Smooth muscle cell (in vitro differentiated cells): ENCODE measurements around the gene MEGF11. TPM values are rescaled to one million over a fixed set of nuclear protein-coding genes. Genes with fewer than 3 reads are reported as not detected.

ENCODE experiments used
- DNase-seq: peaks from one replicate; lab custom pipeline; 2025; ENCODE audit not compliant: unreplicated experiment; lab: John Stamatoyannopoulos, UW
- H2AFZ ChIP-seq: fragments of 200-600 bp; sonication (generic); 2 replicates; pipeline ENCODE4 v1.6.0; 2016; ENCODE audit warnings: antibody characterized with exemption, low read depth, mild to moderate bottlenecking
- H3F3A ChIP-seq: fragments of 200-600 bp; sonication (generic); 2 replicates; pipeline ENCODE4 v1.6.0; 2017; ENCODE audit warnings: antibody characterized with exemption, low read depth
- H3K27ac ChIP-seq: fragments of 200-600 bp; sonication (generic); 2 replicates; pipeline ENCODE4 v1.5.1; 2016; ENCODE audit warnings: low read depth, mild to moderate bottlenecking
- H3K27me3 ChIP-seq: fragments of 200-600 bp; sonication (generic); 2 replicates; pipeline ENCODE4 v1.6.1; 2016; ENCODE audit warnings: low read depth, mild to moderate bottlenecking
- H3K36me3 ChIP-seq: fragments of 200-600 bp; sonication (generic); 2 replicates; pipeline ENCODE4 v1.5.1; 2016; ENCODE audit warnings: low read depth
- H3K4me1 ChIP-seq: fragments of 200-600 bp; sonication (generic); 2 replicates; pipeline ENCODE4 v1.5.1; 2016; ENCODE audit warnings: low read depth
- H3K4me2 ChIP-seq: fragments of 200-600 bp; sonication (generic); 2 replicates; pipeline ENCODE4 v1.6.0; 2016; ENCODE audit warnings: mild to moderate bottlenecking
- H3K4me3 ChIP-seq: fragments of 200-600 bp; sonication (generic); 2 replicates; pipeline ENCODE4 v1.5.1; 2016; ENCODE audit warnings: mild to moderate bottlenecking
- H3K79me2 ChIP-seq: fragments of 200-600 bp; sonication (generic); 2 replicates; pipeline ENCODE4 v1.6.0; 2016; ENCODE audit warnings: low read depth, mild to moderate bottlenecking
- H3K9ac ChIP-seq: fragments of 200-600 bp; sonication (generic); 2 replicates; pipeline ENCODE4 v1.6.0; 2016; ENCODE audit warnings: low read depth
- H3K9me3 ChIP-seq: fragments of 200-600 bp; sonication (generic); replicated peaks from 2 replicates; pipeline ENCODE4 v1.5.1; 2016; ENCODE audit warnings: low read depth
- H4K20me1 ChIP-seq: fragments of 200-600 bp; sonication (generic); 2 replicates; pipeline ENCODE4 v1.6.0; 2016; ENCODE audit warnings: low read depth
- WGBS: methylation state at CpG from one replicate; pipeline ENCODE4 v1.1.7; 2016; ENCODE audit warnings: low lambda C conversion rate; 5-methylcytosine and 5-hydroxymethylcytosine counted together
- polyA plus RNA-seq: library from polyadenylated mRNA; unstranded; fragments of >200 nt; fragmentation: Nextera tagmentation; extraction: Ambion mirVana; gene quantifications from 2 replicates; pipeline ENCODE4 v1.2.1, GENCODE V29; 2016
- total RNA-seq: library from RNA; depleted of rRNA; stranded (reverse); fragments of >200 nt; gene quantifications from 2 replicates; pipeline ENCODE4 v1.2.3, GENCODE V29; 2014
- TF ChIP-seq, protein P1 (sequence below): fragments of 200-600 bp; sonication (generic); IDR thresholded peaks from 2 replicates; pipeline ENCODE4 v1.5.1; 2017; ENCODE audit warnings: borderline replicate concordance, mild to moderate bottlenecking, antibody characterized with exemption; ENCODE audit not compliant: insufficient read depth, poor library complexity, severe bottlenecking

The MEGF11 gene
- total and polyA plus RNA-seq, 2 experiments from 2014 or later = 0.08 TPM; not detected in 1

DNA sequence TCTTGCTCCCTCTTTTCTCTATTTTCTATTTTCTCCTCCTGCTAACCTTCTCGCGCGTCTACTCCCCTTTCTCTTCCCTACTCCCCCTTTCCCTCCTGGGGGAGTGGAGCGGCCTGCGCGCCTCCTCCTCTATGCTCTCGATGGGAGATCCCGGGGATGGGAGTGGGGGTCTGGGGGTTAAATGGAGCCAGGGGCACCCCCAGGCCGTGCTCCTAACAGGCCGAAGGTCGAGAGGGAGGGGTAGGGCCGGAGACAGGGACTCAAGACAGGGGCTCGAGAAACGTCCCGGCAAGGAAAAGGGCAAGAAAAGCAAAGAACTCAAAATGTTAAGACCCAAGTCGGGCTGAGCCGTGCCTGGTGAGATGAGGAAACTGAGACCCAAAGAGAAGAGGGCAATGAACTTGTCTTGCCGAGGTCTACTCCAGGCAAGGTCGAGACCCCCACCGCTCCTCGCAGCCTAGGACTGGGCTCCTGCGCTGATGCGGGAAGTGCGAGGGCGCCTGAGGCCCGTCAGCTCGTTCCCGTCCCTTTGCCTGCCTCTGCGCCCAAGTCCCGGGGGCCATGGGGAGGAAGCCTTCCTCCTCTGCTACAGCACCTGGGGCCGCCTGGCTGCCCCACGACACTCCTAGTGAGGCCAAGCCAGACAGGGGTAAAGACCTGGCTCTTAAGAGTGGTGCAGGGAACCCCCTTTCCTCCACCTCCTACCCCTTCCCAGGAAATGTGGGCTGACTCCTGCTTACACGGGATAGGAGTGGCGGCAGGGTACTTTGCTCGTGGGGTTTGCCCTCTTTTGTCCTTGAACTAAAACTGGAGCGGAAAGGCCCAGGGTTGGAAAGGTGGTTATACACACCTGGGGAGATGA, 770 bp upstream of the MEGF11 start:
- no peak overlapping the region for H3K27ac ChIP-seq
- H2AFZ ChIP-seq = peak overlapping the region; percentile 86
- H3K4me2 ChIP-seq = peak overlapping the region; percentile 98
- DNase-seq = no peak
- no peak overlapping the region for H3K9ac ChIP-seq
- WGBS = 3% methylated on average over 35 of the region's 36 CpGs
- no peaks in the 10 kb centered on the region for H3K36me3 ChIP-seq
- peaks cover 7% of the 10 kb centered on the region for H4K20me1 ChIP-seq
- no peaks in the 10 kb centered on the region for H3K79me2 ChIP-seq
- TF ChIP-seq, protein P1, sequence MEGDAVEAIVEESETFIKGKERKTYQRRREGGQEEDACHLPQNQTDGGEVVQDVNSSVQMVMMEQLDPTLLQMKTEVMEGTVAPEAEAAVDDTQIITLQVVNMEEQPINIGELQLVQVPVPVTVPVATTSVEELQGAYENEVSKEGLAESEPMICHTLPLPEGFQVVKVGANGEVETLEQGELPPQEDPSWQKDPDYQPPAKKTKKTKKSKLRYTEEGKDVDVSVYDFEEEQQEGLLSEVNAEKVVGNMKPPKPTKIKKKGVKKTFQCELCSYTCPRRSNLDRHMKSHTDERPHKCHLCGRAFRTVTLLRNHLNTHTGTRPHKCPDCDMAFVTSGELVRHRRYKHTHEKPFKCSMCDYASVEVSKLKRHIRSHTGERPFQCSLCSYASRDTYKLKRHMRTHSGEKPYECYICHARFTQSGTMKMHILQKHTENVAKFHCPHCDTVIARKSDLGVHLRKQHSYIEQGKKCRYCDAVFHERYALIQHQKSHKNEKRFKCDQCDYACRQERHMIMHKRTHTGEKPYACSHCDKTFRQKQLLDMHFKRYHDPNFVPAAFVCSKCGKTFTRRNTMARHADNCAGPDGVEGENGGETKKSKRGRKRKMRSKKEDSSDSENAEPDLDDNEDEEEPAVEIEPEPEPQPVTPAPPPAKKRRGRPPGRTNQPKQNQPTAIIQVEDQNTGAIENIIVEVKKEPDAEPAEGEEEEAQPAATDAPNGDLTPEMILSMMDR = no peak
- peak overlapping the region; percentile 57 for H3K4me3 ChIP-seq
- peaks cover 18% of the 10 kb centered on the region for H3K4me1 ChIP-seq
- H3K27me3 ChIP-seq = peaks cover 94% of the 10 kb centered on the region
- no peaks in the 10 kb centered on the region for H3F3A ChIP-seq
- H3K9me3 ChIP-seq = no peaks in the 10 kb centered on the region

DNA sequence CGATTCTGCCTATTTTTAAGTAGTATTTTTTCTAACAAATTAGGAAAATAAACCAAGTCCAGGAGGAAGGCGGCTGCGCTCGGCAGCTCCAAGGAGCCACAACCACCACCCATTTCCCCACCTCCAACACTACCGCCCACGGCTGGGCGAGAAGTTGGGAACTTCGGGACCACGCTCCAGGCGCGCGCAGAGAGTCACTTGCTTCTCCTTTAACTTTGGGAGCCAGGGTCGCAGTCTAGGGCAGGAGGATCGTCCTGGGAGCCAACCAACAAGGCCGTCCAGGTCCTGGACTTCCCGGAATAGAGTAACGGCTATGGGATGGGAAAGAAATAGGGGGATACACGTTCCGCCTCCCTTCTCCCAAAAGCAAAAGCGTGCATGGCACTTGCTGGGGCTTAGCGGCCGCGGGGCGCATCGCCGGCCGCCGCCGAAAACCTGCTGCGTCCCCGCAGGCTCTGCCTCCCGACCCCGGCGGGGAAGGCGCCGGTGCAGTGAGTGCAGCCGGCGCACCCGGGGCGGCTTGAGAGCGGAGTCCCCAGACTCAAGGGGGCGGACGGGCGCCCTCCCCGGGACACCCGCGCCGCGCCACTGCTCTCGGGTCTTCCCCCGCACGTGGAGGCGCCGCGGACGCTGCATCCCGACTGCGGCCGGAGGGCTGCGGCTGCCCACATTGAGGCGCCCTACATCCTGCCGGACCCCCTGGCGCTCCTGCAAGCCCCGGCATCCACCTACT, 699 bp downstream of the MEGF11 start:
- peak overlapping the region; percentile 98 for H3K4me2 ChIP-seq
- no peaks in the 10 kb centered on the region for H3K9me3 ChIP-seq
- no peak overlapping the region for H3K9ac ChIP-seq
- no peaks in the 10 kb centered on the region for H3F3A ChIP-seq
- WGBS = 1% methylated on average over 56 of the region's 64 CpGs
- H4K20me1 ChIP-seq = peaks cover 7% of the 10 kb centered on the region
- DNase-seq = no peak
- peaks cover 100% of the 10 kb centered on the region for H3K27me3 ChIP-seq
- H3K4me3 ChIP-seq = peak overlapping the region; percentile 57
- H2AFZ ChIP-seq = peak overlapping the region; percentile 75
- H3K4me1 ChIP-seq = peaks cover 18% of the 10 kb centered on the region
- H3K27ac ChIP-seq = no peak overlapping the region
- H3K79me2 ChIP-seq = no peaks in the 10 kb centered on the region
- TF ChIP-seq, protein P1 = no peak
- no peaks in the 10 kb centered on the region for H3K36me3 ChIP-seq

DNA sequence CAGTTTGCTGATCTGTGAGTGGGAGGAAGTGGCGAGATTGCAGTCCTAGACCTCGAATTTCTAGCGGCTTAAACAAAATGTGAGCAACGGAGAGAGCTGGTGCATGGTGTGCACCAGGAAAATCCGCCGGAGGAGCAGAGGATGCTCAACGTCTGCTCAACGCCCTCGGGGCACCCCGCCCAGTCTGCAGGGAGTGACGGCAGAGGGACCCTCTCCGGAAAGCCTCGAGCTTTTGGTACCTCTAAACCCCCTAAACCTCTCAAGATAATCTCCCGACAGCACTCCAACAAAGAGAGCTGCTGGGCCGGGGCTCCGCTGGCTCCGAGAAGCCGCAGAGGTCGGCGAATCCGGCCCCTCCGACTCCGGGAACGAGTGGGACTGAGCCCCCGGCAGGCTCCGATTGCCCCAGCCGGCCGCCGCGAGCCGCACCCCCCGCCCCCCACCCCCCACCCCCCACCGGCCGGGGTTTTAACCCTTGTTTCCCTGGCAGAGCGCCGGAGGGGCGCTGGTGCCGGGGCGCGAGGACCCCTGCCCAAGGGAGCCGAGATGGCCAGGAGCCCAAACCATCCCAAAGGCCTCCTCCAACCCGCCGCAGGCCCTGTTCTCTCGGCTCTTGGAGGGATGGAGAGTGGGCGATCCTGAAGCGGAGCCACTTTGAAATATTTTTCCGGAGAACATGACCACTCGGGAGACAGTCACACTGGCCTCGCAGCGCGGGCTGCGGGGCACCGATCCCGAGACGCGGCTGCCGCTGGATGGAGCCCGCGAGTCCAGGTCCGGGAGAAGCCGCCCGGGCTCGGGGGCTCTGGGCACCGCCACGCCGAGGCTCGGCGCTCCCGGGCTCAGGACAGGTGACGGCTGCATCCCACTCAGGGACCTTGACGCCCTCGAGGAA, 1.5 kb downstream of the MEGF11 start:
- no peaks in the 10 kb centered on the region for H3K79me2 ChIP-seq
- H3F3A ChIP-seq = no peaks in the 10 kb centered on the region
- no peaks in the 10 kb centered on the region for H3K9me3 ChIP-seq
- peaks cover 7% of the 10 kb centered on the region for H4K20me1 ChIP-seq
- peak overlapping the region; percentile 57 for H3K4me3 ChIP-seq
- peak overlapping the region; percentile 98 for H3K4me2 ChIP-seq
- no peaks in the 10 kb centered on the region for H3K36me3 ChIP-seq
- peaks cover 18% of the 10 kb centered on the region for H3K4me1 ChIP-seq
- no peak for DNase-seq
- H3K27me3 ChIP-seq = peaks cover 93% of the 10 kb centered on the region
- no peak overlapping the region for H3K27ac ChIP-seq
- H3K9ac ChIP-seq = no peak overlapping the region
- TF ChIP-seq, protein P1 = peak; percentile 63
- under 1% methylated on average over 59 of the region's 72 CpGs for WGBS
- peak overlapping the region; percentile 75 for H2AFZ ChIP-seq
